B cell (primary cell): ENCODE results near the gene KIRREL3. TPM values are rescaled to one million over a fixed set of nuclear protein-coding genes. Genes with fewer than 3 reads are reported as not detected.

Experiments used
- ATAC-seq: fragments of 200-7000 bp; cut with Tn5 transposase; one replicate; pipeline ENCODE4 v1.10.0; 2021; ENCODE audit warnings: low read depth, mild to moderate bottlenecking, moderate number of reproducible peaks, moderate library complexity
- CTCF ChIA-PET: fragments of 350-600 bp; sonication (Branson Sonifier 250); formaldehyde crosslinking; loops from one replicate; lab custom pipeline; 2021; ENCODE audit warnings: antibody characterized with exemption, inconsistent platforms; lab: Charles Lee
- POLR2A ChIA-PET: fragments of 350-600 bp; sonication (Branson Sonifier 250); formaldehyde crosslinking; loops from one replicate; lab custom pipeline; 2021; ENCODE audit warnings: antibody characterized with exemption; lab: Charles Lee
- DNase-seq: peaks from one replicate; pipeline ENCODE4 v3.0.0; 2013
- H2AFZ ChIP-seq: 2 replicates; pipeline ENCODE4 v1.6.1; 2012; ENCODE audit warnings: mild to moderate bottlenecking, low read depth, low read length; ENCODE audit not compliant: insufficient read depth, poor library complexity, severe bottlenecking
- H3K27ac ChIP-seq, 2 donors: 1 replicate in 1 of 2; 2 replicates in 1 of 2; pipeline ENCODE4 v1.5.1; 2012 to 2013; ENCODE audit warnings: low read length in 2 of 2, mild to moderate bottlenecking in 2 of 2, moderate library complexity in 1 of 2
- H3K27me3 ChIP-seq, 4 experiments: fragments of 200-600 bp in 1 of 4; sonication (generic) in 1 of 4; replicated peaks in 1 of 4; 1 replicate in 2 of 4; 2 replicates in 2 of 4; pipeline versions ENCODE4 v1.6.1 to v1.7.0; 2013 to 2016; ENCODE audit warnings: low read length in 3 of 4, mild to moderate bottlenecking in 2 of 4, mixed read lengths in 1 of 4, moderate library complexity in 1 of 4; ENCODE audit not compliant: insufficient read depth in 4 of 4, control insufficient read depth in 3 of 4; ENCODE audit errors: control extremely low read depth in 1 of 4
- H3K36me3 ChIP-seq, 2 experiments: replicated peaks in 1 of 2; 1 replicate in 1 of 2; 2 replicates in 1 of 2; pipeline versions ENCODE4 v1.6.1 to v1.7.1; 2013; ENCODE audit warnings: low read length in 1 of 2; ENCODE audit not compliant: insufficient read depth in 2 of 2, control insufficient read depth in 1 of 2; ENCODE audit errors: control extremely low read depth in 1 of 2, extremely low read depth in 1 of 2
- H3K4me1 ChIP-seq, 2 donors: fragments of 200-600 bp in 1 of 2; sonication (generic) in 1 of 2; 1 replicate in 1 of 2; 2 replicates in 1 of 2; pipeline versions ENCODE4 v1.5.1 to v1.6.1; 2013 to 2017; ENCODE audit warnings: low read length in 2 of 2; ENCODE audit not compliant: control insufficient read depth in 2 of 2, insufficient read depth in 2 of 2
- H3K4me2 ChIP-seq: replicated peaks from 2 replicates; pipeline ENCODE3; 2012; ENCODE audit warnings: mild to moderate bottlenecking, low read depth, low read length; ENCODE audit not compliant: poor library complexity, severe bottlenecking
- H3K4me3 ChIP-seq, 5 experiments: fragments of 200-600 bp in 1 of 5; sonication (generic) in 1 of 5; 1 replicate in 3 of 5; 2 replicates in 2 of 5; pipeline versions ENCODE4 v1.5.1 to v1.7.0; 2011 to 2016; ENCODE audit warnings: low read length in 4 of 5, mild to moderate bottlenecking in 4 of 5, low read depth in 2 of 5, control low read depth in 1 of 5, moderate library complexity in 1 of 5; ENCODE audit not compliant: insufficient read depth in 1 of 5; ENCODE audit errors: control extremely low read depth in 1 of 5, extremely low read depth in 1 of 5
- H3K79me2 ChIP-seq: fragments of 200-600 bp; sonication (generic); one replicate; pipeline ENCODE4 v1.6.0; 2016; ENCODE audit warnings: low read length; ENCODE audit not compliant: control insufficient read depth, insufficient read depth
- H3K9ac ChIP-seq: fragments of 200-600 bp; sonication (generic); 2 replicates; pipeline ENCODE4 v1.6.1; 2017; ENCODE audit warnings: mild to moderate bottlenecking, low read length, moderate library complexity
- H3K9me3 ChIP-seq, 3 donors: one replicate each; pipeline versions ENCODE4 v1.6.1 to v1.7.1; 2013; ENCODE audit warnings: low read length in 2 of 3; ENCODE audit not compliant: control insufficient read depth in 2 of 3, insufficient read depth in 1 of 3; ENCODE audit errors: control extremely low read depth in 1 of 3
- H4K20me1 ChIP-seq: 2 replicates; pipeline ENCODE4 v1.6.0; 2012; ENCODE audit warnings: mild to moderate bottlenecking, low read length; ENCODE audit not compliant: insufficient read depth, control insufficient read depth, poor library complexity, severe bottlenecking
- H3K27ac Mint-ChIP-seq: one replicate; pipeline ENCODE4 v1.8.0; 2021; ENCODE audit warnings: mixed read lengths
- H3K27me3 Mint-ChIP-seq: one replicate; pipeline ENCODE4 v1.8.0; 2021; ENCODE audit warnings: mixed read lengths
- H3K4me1 Mint-ChIP-seq: one replicate; pipeline ENCODE4 v1.8.0; 2021; ENCODE audit warnings: mixed read lengths
- H3K4me3 Mint-ChIP-seq: one replicate; pipeline ENCODE4 v1.8.0; 2021; ENCODE audit warnings: mixed read lengths
- H3K9me3 Mint-ChIP-seq: one replicate; pipeline ENCODE4 v1.8.0; 2022; ENCODE audit warnings: mixed read lengths; ENCODE audit not compliant: insufficient read depth
- EZH2 ChIP-seq: IDR thresholded peaks from 2 replicates; pipeline ENCODE4 v1.6.1; 2012; ENCODE audit warnings: borderline replicate concordance, low read depth, mild to moderate bottlenecking, moderate library complexity, low read length; ENCODE audit not compliant: insufficient read depth, poor library complexity, severe bottlenecking
- WGBS: methylation state at CpG from one replicate; pipeline ENCODE4 v1.1.5; 2013; ENCODE audit warnings: missing lambda C conversion rate; ENCODE audit not compliant: insufficient coverage; 5-methylcytosine and 5-hydroxymethylcytosine counted together
- intact Hi-C: fragments of 100-400 bp; cut with micrococcal nuclease; formaldehyde crosslinking; loops from one replicate; pipeline ENCODE4 v1.10.0; 2022
- polyA plus RNA-seq: library from polyadenylated mRNA; depleted of rRNA; stranded (reverse); fragments of >200 nt; gene quantifications from 2 replicates; pipeline ENCODE4 v1.2.3, GENCODE V29; 2012
- total RNA-seq, 2 donors: library from RNA; stranded (reverse); fragments of 120-200 nt in 1 of 2; gene quantifications; 1 replicate in 1 of 2; 2 replicates in 1 of 2; pipeline versions ENCODE4 v1.2.3 to v1.2.4, GENCODE V29; 2013 to 2022
- TF ChIP-seq, protein P1 (sequence below): fragments of 200-600 bp; IDR thresholded peaks from one replicate; pipeline ENCODE4 v1.8.0; 2022; ENCODE audit warnings: antibody characterized with exemption, mild to moderate bottlenecking

Gene KIRREL3
- total and polyA plus RNA-seq, 2 donors (not counting 1 experiment from before 2014, with no cell fraction given) = not detected

- Histone ChIP-seq H3K4me1 (no peaks in the 10 kb centered on the region), H2AFZ (no peak overlapping the region), H3K79me2 (no peaks in the 10 kb centered on the region), H3K4me2 (no peak overlapping the region), H4K20me1 (no peaks in the 10 kb centered on the region), H3K27me3 (no peaks in the 10 kb centered on the region), H3K9me3 (no peaks in the 10 kb centered on the region), H3K27ac (no peak overlapping the region), H3K36me3 (no peaks in the 10 kb centered on the region), H3K9ac (no peak overlapping the region), H3K4me3 (no peak overlapping the region)
- no peak for DNase-seq
- Mint-ChIP-seq H3K27me3 (peaks cover 23% of the 10 kb centered on the region), H3K9me3 (peaks cover 4% of the 10 kb centered on the region), H3K4me3 (no peak overlapping the region), H3K27ac (no peak overlapping the region), H3K4me1 (no peaks in the 10 kb centered on the region)
- POLR2A ChIA-PET = no interaction called here
- 89% methylated on average over 3 of the region's 5 CpGs for WGBS
- CTCF ChIA-PET = no interaction called here
- no peak for TF ChIP-seq EZH2
- TF ChIP-seq, protein P1, sequence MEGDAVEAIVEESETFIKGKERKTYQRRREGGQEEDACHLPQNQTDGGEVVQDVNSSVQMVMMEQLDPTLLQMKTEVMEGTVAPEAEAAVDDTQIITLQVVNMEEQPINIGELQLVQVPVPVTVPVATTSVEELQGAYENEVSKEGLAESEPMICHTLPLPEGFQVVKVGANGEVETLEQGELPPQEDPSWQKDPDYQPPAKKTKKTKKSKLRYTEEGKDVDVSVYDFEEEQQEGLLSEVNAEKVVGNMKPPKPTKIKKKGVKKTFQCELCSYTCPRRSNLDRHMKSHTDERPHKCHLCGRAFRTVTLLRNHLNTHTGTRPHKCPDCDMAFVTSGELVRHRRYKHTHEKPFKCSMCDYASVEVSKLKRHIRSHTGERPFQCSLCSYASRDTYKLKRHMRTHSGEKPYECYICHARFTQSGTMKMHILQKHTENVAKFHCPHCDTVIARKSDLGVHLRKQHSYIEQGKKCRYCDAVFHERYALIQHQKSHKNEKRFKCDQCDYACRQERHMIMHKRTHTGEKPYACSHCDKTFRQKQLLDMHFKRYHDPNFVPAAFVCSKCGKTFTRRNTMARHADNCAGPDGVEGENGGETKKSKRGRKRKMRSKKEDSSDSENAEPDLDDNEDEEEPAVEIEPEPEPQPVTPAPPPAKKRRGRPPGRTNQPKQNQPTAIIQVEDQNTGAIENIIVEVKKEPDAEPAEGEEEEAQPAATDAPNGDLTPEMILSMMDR = no peak
- intact Hi-C loops = no loop called here
- no peak for ATAC-seq
Observed at GRCh38 chr11:126601136-126601535, 399.4 kb downstream of the KIRREL3 start.

GRCh38 chr11:126599217-126599897 is 401.2 kb downstream of the KIRREL3 start:
- H3K9ac ChIP-seq = no peak overlapping the region
- no peak for TF ChIP-seq EZH2
- TF ChIP-seq, protein P1 = no peak
- no peak for DNase-seq
- WGBS = 86% methylated on average over 6 of the region's 7 CpGs
- no peaks in the 10 kb centered on the region for H3K27me3 ChIP-seq
- H3K4me3 ChIP-seq = no peak overlapping the region
- no peaks in the 10 kb centered on the region for H3K36me3 ChIP-seq
- no peak overlapping the region for H2AFZ ChIP-seq
- Mint-ChIP-seq H3K4me3 (no peak overlapping the region), H3K27me3 (peaks cover 16% of the 10 kb centered on the region), H3K4me1 (no peaks in the 10 kb centered on the region), H3K9me3 (peaks cover 4% of the 10 kb centered on the region), H3K27ac (no peak overlapping the region)
- no peak for ATAC-seq
- H4K20me1 ChIP-seq = no peaks in the 10 kb centered on the region
- no peaks in the 10 kb centered on the region for H3K9me3 ChIP-seq
- intact Hi-C loops = no loop called here
- H3K4me1 ChIP-seq = no peaks in the 10 kb centered on the region
- no peaks in the 10 kb centered on the region for H3K79me2 ChIP-seq
- CTCF ChIA-PET = no interaction called here
- H3K27ac ChIP-seq = no peak overlapping the region
- POLR2A ChIA-PET = no interaction called here
- no peak overlapping the region for H3K4me2 ChIP-seq
